GM12878 (cell line): ENCODE results near the gene FUS. TPM values are rescaled to one million over a fixed set of nuclear protein-coding genes. Genes with fewer than 3 reads are reported as not detected.

Experiments
- ATAC-seq: fragments of 200-7000 bp; cut with Tn5 transposase; 3 replicates; pipeline ENCODE4 v1.9.1; 2020; ENCODE audit warnings: mild to moderate bottlenecking, moderate library complexity
- BruUV-seq: library from RNA; stranded (reverse); fragments of 400-500 nt; replicated peaks from 2 replicates; lab custom pipeline; 2021; lab: Mats Ljungman, UMichigan
- CTCF ChIA-PET: fragments of 300-600 bp; sonication (Branson Sonifier 250); formaldehyde crosslinking; extraction: SDS; loops from one replicate; lab custom pipeline; 2021; ENCODE audit warnings: inconsistent platforms; lab: Yijun Ruan, JAX
- POLR2A ChIA-PET: fragments of 350-600 bp; formaldehyde crosslinking; extraction: SDS; loops from one replicate; lab custom pipeline; 2021; ENCODE audit warnings: inconsistent platforms; lab: Charles Lee
- RAD21 ChIA-PET: fragments of 300-600 bp; sonication (Branson Sonifier 250); formaldehyde crosslinking; loops from one replicate; lab custom pipeline; 2023; ENCODE audit warnings: antibody characterized with exemption; ENCODE audit not compliant: unreplicated experiment; lab: Charles Lee
- SMC1A ChIA-PET: fragments of 300-600 bp; sonication (Branson Sonifier 250); formaldehyde crosslinking; loops from one replicate; lab custom pipeline; 2023; ENCODE audit not compliant: unreplicated experiment, uncharacterized antibody; lab: Charles Lee
- DNase-seq: peaks from one replicate; pipeline ENCODE4 v3.0.0-alpha.2; 2011; ENCODE audit warnings: low read depth, low spot score
- FAIRE-seq: peaks from 3 replicates; lab custom pipeline; 2011; peaks lifted over from hg19 to GRCh38; lab: Jason Lieb, UNC
- H2AFZ ChIP-seq: 2 replicates; pipeline ENCODE4 v1.6.0; 2011; ENCODE audit warnings: low read depth, low read length, control low read depth; ENCODE audit not compliant: control insufficient read depth
- H3K27ac ChIP-seq: 2 replicates; pipeline ENCODE4 v1.5.1; 2011; ENCODE audit warnings: control low read depth; ENCODE audit not compliant: control insufficient read depth, insufficient read depth
- H3K27me3 ChIP-seq, 2 experiments: replicated peaks in 1 of 2; 2 replicates each; pipeline versions ENCODE4 v1.6.0 to v1.6.1; 2011; ENCODE audit warnings: low read length in 1 of 2; ENCODE audit not compliant: control insufficient read depth in 2 of 2, insufficient read depth in 2 of 2
- H3K36me3 ChIP-seq, 2 experiments: 2 replicates each; pipeline ENCODE4 v1.5.1; 2011; ENCODE audit warnings: low read length in 1 of 2; ENCODE audit not compliant: control insufficient read depth in 2 of 2, insufficient read depth in 2 of 2
- H3K4me1 ChIP-seq: 2 replicates; pipeline ENCODE4 v1.6.1; 2011; ENCODE audit warnings: mild to moderate bottlenecking, low read length, moderate library complexity, mixed read lengths; ENCODE audit not compliant: control insufficient read depth, insufficient read depth
- H3K4me2 ChIP-seq: 2 replicates; pipeline ENCODE4 v1.6.0; 2011; ENCODE audit warnings: control low read depth; ENCODE audit not compliant: control insufficient read depth, insufficient read depth
- H3K4me3 ChIP-seq: fragments of 200-600 bp; sonication (generic); 2 replicates; pipeline ENCODE4 v1.5.1; 2016
- H3K79me2 ChIP-seq: 2 replicates; pipeline ENCODE4 v1.6.0; 2011; ENCODE audit warnings: low read length; ENCODE audit not compliant: control insufficient read depth, insufficient read depth
- H3K9ac ChIP-seq: 2 replicates; pipeline ENCODE4 v1.8.0; 2011; ENCODE audit warnings: low read length, control low read depth, mixed read lengths; ENCODE audit not compliant: control insufficient read depth, insufficient read depth
- H3K9me3 ChIP-seq: replicated peaks from 3 replicates; pipeline ENCODE4 v1.5.1; 2011; ENCODE audit warnings: mild to moderate bottlenecking, low read length; ENCODE audit not compliant: control insufficient read depth, insufficient read depth
- H4K20me1 ChIP-seq: 2 replicates; pipeline ENCODE4 v1.6.0; 2011; ENCODE audit not compliant: control insufficient read depth, insufficient read depth
- ATF7 ChIP-seq: fragments of 450-650 bp; IDR thresholded peaks from 2 replicates; pipeline ENCODE4 v1.6.1; 2016; ENCODE audit warnings: low read depth, mild to moderate bottlenecking
- CBFB ChIP-seq: IDR thresholded peaks from 2 replicates; pipeline ENCODE4 v1.6.1; 2016; ENCODE audit warnings: antibody characterized with exemption, low read depth
- CREM ChIP-seq: IDR thresholded peaks from 2 replicates; pipeline ENCODE4 v1.6.1; 2014; ENCODE audit warnings: antibody characterized with exemption, low read depth
- JUND ChIP-seq: IDR thresholded peaks from 2 replicates; pipeline ENCODE4 v1.6.1; 2012; ENCODE audit warnings: low read depth, mild to moderate bottlenecking, low read length, improper control_type of control experiment, moderate library complexity
- KAT2A ChIP-seq: conservative IDR thresholded peaks from 2 replicates; pipeline ENCODE4 v1.6.1; 2011; ENCODE audit warnings: low read depth, low read length; ENCODE audit not compliant: control insufficient read depth
- MTA2 ChIP-seq: fragments of 450-650 bp; IDR thresholded peaks from 2 replicates; pipeline ENCODE4 v1.6.1; 2016; ENCODE audit warnings: low read depth, mild to moderate bottlenecking, moderate library complexity
- MYC ChIP-seq: IDR thresholded peaks from 2 replicates; pipeline ENCODE4 v1.6.1; 2011; ENCODE audit warnings: mild to moderate bottlenecking, low read length, moderate library complexity, inconsistent platforms; ENCODE audit not compliant: insufficient read depth, insufficient replicate concordance, insufficient read length, severe bottlenecking
- NR2C2 ChIP-seq: IDR thresholded peaks from 2 replicates; pipeline ENCODE4 v1.6.1; 2011; ENCODE audit warnings: borderline replicate concordance, low read depth; ENCODE audit not compliant: control insufficient read depth, insufficient read length
- POLR2AphosphoS5 ChIP-seq: IDR thresholded peaks from 2 replicates; pipeline ENCODE4 v1.6.1; 2011; ENCODE audit warnings: mild to moderate bottlenecking, low read length, inconsistent platforms
- POU2F2 ChIP-seq: IDR thresholded peaks from 3 replicates; pipeline ENCODE4 v1.6.1; 2011; ENCODE audit warnings: low read depth, mild to moderate bottlenecking, low read length, borderline replicate concordance
- SMARCA5 ChIP-seq: fragments of 450-650 bp; IDR thresholded peaks from 2 replicates; pipeline ENCODE4 v1.6.1; 2017; ENCODE audit warnings: mild to moderate bottlenecking
- SPI1 ChIP-seq: IDR thresholded peaks from 2 replicates; pipeline ENCODE4 v1.6.1; 2011; ENCODE audit warnings: low read depth, mild to moderate bottlenecking, low read length, moderate library complexity, borderline replicate concordance; ENCODE audit not compliant: insufficient read depth
- ZBED1 ChIP-seq: IDR thresholded peaks from 2 replicates; pipeline ENCODE4 v1.6.1; 2016; ENCODE audit warnings: borderline replicate concordance
- WGBS: methylation state at CpG from one replicate; pipeline ENCODE4 v1.1.6; 2016; ENCODE audit warnings: low lambda C conversion rate; ENCODE audit not compliant: insufficient replicate concordance, insufficient coverage; ENCODE audit errors: missing lambda C conversion rate; 5-methylcytosine and 5-hydroxymethylcytosine counted together
- in situ Hi-C: fragments of 300-500 bp; cut with MboI; formaldehyde crosslinking; loops from 9 replicates; pipeline ENCODE4 v1.14.3; 2018; ENCODE audit warnings: mixed read lengths
- intact Hi-C: fragments of 100-400 bp; cut with micrococcal nuclease; formaldehyde crosslinking; loops from one replicate; pipeline ENCODE4 v1.14.2; 2022; ENCODE audit not compliant: unreplicated experiment
- polyA plus RNA-seq, 11 experiments: library from polyadenylated mRNA; depleted of rRNA in 4 of 11; unstranded in 6 of 11; stranded (reverse) in 5 of 11; fragments of >200 nt; fragmentation: Nextera tagmentation in 4 of 11; fragmentation: Illumina TruSeq in 1 of 11; extraction: Ambion mirVana in 4 of 11; extraction: Trizol in 1 of 11; gene quantifications; 1 replicate in 1 of 11; 2 replicates in 10 of 11; pipeline versions ENCODE4 v1.2.1 to v1.2.3, GENCODE V29; 2011 to 2016; ENCODE audit warnings: inconsistent platforms in 2 of 11, missing spikeins in 2 of 11, low read depth in 1 of 11
- total RNA-seq, 4 experiments: library from RNA; depleted of rRNA in 3 of 4; stranded (reverse); fragments of >200 nt in 3 of 4; fragmentation: Illumina TruSeq in 1 of 4; extraction: Trizol in 1 of 4; gene quantifications; 2 replicates each; pipeline versions ENCODE4 v1.2.1 to v1.2.3, GENCODE V29; 2013 to 2021
- TF ChIP-seq, protein P1 (sequence below): fragments of 450-650 bp; IDR thresholded peaks from 2 replicates; pipeline ENCODE4 v1.6.1; 2017; ENCODE audit warnings: mild to moderate bottlenecking, moderate library complexity
- TF ChIP-seq, protein P2 (sequence below): IDR thresholded peaks from 2 replicates; pipeline ENCODE4 v1.6.1; 2012; ENCODE audit warnings: low read depth, low read length, improper control_type of control experiment

Gene FUS
- total and polyA plus RNA-seq, 10 of the 15 experiments (the other 5 are each of a cell fraction or from before 2014, with no cell fraction given): 46.8 to 521 (median 347) TPM

DNA sequence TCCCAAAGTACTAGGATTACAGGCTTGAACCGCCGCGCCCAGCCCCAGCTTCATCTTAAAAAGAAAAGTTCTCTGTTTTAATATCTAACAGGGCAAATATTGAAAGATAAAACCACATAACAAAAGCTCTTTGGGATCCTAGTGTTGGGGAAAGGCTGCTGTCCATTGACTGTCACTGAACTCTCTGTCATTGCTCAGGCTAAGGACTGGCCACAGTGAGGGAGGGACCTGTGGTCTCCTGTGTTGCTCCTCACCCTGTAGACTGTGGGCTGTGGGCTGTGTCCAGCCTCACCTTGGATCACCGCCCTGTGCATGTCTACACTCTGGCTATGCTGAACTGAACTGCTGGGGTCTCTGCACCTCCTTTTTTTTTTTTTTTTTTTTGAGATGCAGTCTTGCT is 48.3 kb downstream of the FUS start (continued):
- TF ChIP-seq, protein P1, sequence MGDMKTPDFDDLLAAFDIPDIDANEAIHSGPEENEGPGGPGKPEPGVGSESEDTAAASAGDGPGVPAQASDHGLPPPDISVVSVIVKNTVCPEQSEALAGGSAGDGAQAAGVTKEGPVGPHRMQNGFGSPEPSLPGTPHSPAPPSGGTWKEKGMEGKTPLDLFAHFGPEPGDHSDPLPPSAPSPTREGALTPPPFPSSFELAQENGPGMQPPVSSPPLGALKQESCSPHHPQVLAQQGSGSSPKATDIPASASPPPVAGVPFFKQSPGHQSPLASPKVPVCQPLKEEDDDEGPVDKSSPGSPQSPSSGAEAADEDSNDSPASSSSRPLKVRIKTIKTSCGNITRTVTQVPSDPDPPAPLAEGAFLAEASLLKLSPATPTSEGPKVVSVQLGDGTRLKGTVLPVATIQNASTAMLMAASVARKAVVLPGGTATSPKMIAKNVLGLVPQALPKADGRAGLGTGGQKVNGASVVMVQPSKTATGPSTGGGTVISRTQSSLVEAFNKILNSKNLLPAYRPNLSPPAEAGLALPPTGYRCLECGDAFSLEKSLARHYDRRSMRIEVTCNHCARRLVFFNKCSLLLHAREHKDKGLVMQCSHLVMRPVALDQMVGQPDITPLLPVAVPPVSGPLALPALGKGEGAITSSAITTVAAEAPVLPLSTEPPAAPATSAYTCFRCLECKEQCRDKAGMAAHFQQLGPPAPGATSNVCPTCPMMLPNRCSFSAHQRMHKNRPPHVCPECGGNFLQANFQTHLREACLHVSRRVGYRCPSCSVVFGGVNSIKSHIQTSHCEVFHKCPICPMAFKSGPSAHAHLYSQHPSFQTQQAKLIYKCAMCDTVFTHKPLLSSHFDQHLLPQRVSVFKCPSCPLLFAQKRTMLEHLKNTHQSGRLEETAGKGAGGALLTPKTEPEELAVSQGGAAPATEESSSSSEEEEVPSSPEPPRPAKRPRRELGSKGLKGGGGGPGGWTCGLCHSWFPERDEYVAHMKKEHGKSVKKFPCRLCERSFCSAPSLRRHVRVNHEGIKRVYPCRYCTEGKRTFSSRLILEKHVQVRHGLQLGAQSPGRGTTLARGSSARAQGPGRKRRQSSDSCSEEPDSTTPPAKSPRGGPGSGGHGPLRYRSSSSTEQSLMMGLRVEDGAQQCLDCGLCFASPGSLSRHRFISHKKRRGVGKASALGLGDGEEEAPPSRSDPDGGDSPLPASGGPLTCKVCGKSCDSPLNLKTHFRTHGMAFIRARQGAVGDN: no peak
- no peak for TF ChIP-seq CREM
- TF ChIP-seq, protein P2, sequence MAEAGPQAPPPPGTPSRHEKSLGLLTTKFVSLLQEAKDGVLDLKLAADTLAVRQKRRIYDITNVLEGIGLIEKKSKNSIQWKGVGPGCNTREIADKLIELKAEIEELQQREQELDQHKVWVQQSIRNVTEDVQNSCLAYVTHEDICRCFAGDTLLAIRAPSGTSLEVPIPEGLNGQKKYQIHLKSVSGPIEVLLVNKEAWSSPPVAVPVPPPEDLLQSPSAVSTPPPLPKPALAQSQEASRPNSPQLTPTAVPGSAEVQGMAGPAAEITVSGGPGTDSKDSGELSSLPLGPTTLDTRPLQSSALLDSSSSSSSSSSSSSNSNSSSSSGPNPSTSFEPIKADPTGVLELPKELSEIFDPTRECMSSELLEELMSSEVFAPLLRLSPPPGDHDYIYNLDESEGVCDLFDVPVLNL: no peak
- no peak for TF ChIP-seq POU2F2
- TF ChIP-seq SPI1: no peak
- no peak for TF ChIP-seq CBFB

DNA sequence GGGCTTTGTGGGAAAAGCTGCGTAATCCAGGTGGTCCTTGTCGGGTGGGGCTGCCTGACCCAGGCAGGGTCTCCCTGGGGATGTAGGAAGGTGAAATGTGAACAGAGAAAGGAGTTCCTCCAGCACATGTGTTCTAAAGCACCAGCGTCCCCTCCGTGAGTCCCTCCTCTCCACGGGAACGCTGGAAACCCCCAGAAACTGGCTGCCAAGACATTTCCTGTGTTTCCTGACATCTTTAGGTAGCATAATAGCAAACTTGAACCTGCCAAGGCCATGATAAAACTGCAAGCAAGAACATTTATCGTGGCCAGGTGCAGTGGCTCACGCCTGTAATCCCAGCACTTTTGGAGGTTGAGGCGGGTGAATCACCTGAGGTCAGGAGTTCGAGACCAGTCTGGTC is 49.6 kb downstream of the FUS start:
- Histone ChIP-seq H3K4me2 (no peak overlapping the region), H3K4me3 (no peak overlapping the region), H2AFZ (no peak overlapping the region), H3K27me3 (no peaks in the 10 kb centered on the region), H3K9me3 (no peaks in the 10 kb centered on the region; the same call in 2 of the 3 replicates), H3K36me3 (no peaks in the 10 kb centered on the region), H3K9ac (no peak overlapping the region), H3K27ac (no peak overlapping the region), H3K79me2 (no peaks in the 10 kb centered on the region), H3K4me1 (no peaks in the 10 kb centered on the region), H4K20me1 (no peaks in the 10 kb centered on the region)
- RAD21 ChIA-PET: no interaction called here
- no peak for FAIRE-seq
- SMC1A ChIA-PET: no interaction called here
- in situ Hi-C loops (no loop called here), intact Hi-C loops (no loop called here)
- ATAC-seq: no peak
- CTCF ChIA-PET: no interaction called here
- no peak for DNase-seq
- WGBS: 22% methylated on average over 10 of the region's 10 CpGs
- no TSS peak for BruUV-seq
- POLR2A ChIA-PET: no interaction called here
- TF ChIP-seq MTA2 (no peak), NR2C2 (no peak), MYC (no peak), KAT2A (no peak), SMARCA5 (no peak), POLR2AphosphoS5 (no peak), ATF7 (no peak), SPI1 (no peak), JUND (no peak), ZBED1 (no peak)
